ENCODE measurements around the gene GCNT1. TPM values are rescaled to one million over a fixed set of nuclear protein-coding genes. Genes with fewer than 3 reads are reported as not detected.
A peak's percentile ranks its signal among the peaks of the same experiment; 100 is the strongest.

Gene GCNT1
- total and polyA plus RNA-seq, 2 of the 13 experiments (the other 11 are each of a cell fraction or from before 2014, with no cell fraction given): 0.55 to 1.7 TPM

DNA sequence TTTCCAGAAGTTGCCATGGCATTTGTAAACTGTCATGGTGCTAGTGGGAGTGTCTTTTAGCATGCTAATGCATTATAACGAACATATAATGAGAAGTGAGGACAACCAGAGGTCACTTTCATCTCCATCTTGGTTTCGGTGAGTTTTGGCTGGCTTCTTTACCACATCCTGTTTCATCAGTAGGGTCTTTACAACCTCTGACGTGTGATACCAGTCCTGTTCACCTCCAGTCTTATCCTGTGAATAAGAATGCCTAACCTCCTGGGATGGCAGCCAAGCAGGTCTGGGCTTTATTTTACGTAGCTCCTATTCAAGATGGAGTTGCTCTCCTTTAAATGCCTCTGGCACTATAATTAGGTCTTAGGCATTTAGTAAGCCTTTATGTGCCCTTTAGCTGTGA lies 44.3 kb upstream of the GCNT1 start (continued):
- no peak for TF ChIP-seq PHF21A (CRISPR knock-in tag; IDR thresholded peaks at IDR 0.05)
- TF ChIP-seq ZKSCAN8 (CRISPR knock-in tag; IDR thresholded peaks at IDR 0.05; ENCODE audit: borderline replicate concordance): no peak

DNA sequence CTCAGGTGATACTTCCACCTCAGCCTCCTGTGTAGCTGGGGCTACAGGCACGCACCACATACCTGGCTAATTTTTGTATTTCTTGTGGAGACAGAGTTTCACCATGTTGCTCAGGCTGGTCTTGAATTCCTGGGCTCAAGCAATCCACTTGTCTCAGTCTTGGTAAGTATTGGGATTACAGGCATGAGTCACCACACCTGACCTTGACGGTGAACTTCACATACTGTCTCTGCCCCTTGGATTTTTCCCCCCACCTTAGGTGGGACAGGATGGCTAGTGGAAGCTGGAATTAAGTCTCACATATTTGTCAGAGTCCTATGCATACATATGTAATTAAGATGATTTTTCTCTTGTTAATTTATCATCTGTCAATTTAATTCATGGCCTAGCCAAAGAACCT lies 43.8 kb upstream of the GCNT1 start:
- H3K9me3 ChIP-seq (ENCODE audit: low read length): no peaks in the 10 kb centered on the region
- DNase-seq (ENCODE audit: low spot score): no peak
- H3K27me3 ChIP-seq (ENCODE audit: control insufficient read depth in 1 of 2, insufficient read depth in 2 of 2, low read length in 2 of 2): no peaks in the 10 kb centered on the region
- in situ Hi-C loops (cut with HindIII; ENCODE audit: extremely low pct_ligation_motif_present, low pct_unique_long_range_greater_than_20kb) (no loop called here), intact Hi-C loops (cut with micrococcal nuclease; ENCODE audit: unreplicated experiment) (no loop called here)
- ChIA-PET CTCF (ENCODE audit: low intra/inter-chr PET ratio, low total read pairs) (no interaction called here), POLR2A (no interaction called here)
- H3K27ac ChIP-seq (ENCODE audit: extremely low read length, insufficient read depth, low read length): no peak overlapping the region
- no peaks in the 10 kb centered on the region for H4K20me1 ChIP-seq (ENCODE audit: insufficient read depth, low read length)
- no peak overlapping the region for H3K4me2 ChIP-seq (ENCODE audit: low read depth, low read length)
- FAIRE-seq: no peak
- peaks cover 42% of the 10 kb centered on the region for H3K4me1 ChIP-seq (ENCODE audit: insufficient read depth, low read length)
- H3K79me2 ChIP-seq (ENCODE audit: insufficient read depth, low read length): no peaks in the 10 kb centered on the region
- H3K4me3 ChIP-seq (replicated peaks in 1 of 3; ENCODE audit: insufficient read depth in 1 of 3, low read depth in 2 of 3, low read length in 3 of 3): no peak overlapping the region
- no peak for ATAC-seq
- no peak for TF ChIP-seq CHCHD3 (CRISPR knock-in tag; IDR thresholded peaks at IDR 0.05)
- TF ChIP-seq FOSL2 (CRISPR knock-in tag; IDR thresholded peaks at IDR 0.05): peak; percentile 60
- TF ChIP-seq RBAK (CRISPR knock-in tag; IDR thresholded peaks at IDR 0.05): no peak
- TF ChIP-seq, protein P1, sequence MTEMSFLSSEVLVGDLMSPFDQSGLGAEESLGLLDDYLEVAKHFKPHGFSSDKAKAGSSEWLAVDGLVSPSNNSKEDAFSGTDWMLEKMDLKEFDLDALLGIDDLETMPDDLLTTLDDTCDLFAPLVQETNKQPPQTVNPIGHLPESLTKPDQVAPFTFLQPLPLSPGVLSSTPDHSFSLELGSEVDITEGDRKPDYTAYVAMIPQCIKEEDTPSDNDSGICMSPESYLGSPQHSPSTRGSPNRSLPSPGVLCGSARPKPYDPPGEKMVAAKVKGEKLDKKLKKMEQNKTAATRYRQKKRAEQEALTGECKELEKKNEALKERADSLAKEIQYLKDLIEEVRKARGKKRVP (CRISPR knock-in tag; IDR thresholded peaks at IDR 0.05): no peak
- no peak for TF ChIP-seq FOXK1 (CRISPR knock-in tag; IDR thresholded peaks at IDR 0.05; ENCODE audit: borderline replicate concordance, low read depth)
- 54% methylated on average over 2 of the region's 2 CpGs for WGBS (ENCODE audit: low lambda C conversion rate)
- no peak overlapping the region for H2AFZ ChIP-seq (ENCODE audit: low read length)
- H3K9ac ChIP-seq (ENCODE audit: insufficient read depth, low read depth, low read length): no peak overlapping the region
- H3K36me3 ChIP-seq (replicated peaks in 1 of 2; ENCODE audit: control insufficient read depth in 1 of 2, insufficient read depth in 2 of 2, low read length in 2 of 2): no peaks in the 10 kb centered on the region
- no TSS peak for BruUV-seq (replicated peaks)

DNA sequence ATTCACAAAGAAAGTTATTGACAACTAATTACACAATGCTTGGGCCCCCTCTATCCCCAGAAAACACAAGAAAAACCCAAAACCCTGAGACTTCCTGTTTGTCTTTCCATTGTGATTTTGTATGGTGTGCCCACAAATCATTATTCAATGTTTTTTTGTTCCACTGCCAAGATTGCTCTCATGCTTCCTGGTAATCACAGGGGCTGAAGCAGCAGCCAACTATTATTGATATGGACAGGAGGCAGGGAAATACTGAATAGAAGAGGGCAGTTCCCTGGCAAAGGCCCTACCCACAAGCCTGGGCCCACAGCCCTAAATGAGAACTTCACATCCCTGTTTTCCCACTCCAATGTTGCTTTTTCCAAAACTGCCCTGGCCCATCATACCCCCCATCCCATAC lies 43.3 kb upstream of the GCNT1 start:
- Histone ChIP-seq H3K9me3 (ENCODE audit: low read length) (no peaks in the 10 kb centered on the region), H3K4me3 (replicated peaks in 1 of 3; ENCODE audit: insufficient read depth in 1 of 3, low read depth in 2 of 3, low read length in 3 of 3) (no peak overlapping the region), H3K36me3 (replicated peaks in 1 of 2; ENCODE audit: control insufficient read depth in 1 of 2, insufficient read depth in 2 of 2, low read length in 2 of 2) (no peaks in the 10 kb centered on the region), H3K9ac (ENCODE audit: insufficient read depth, low read depth, low read length) (no peak overlapping the region), H3K27me3 (ENCODE audit: control insufficient read depth in 1 of 2, insufficient read depth in 2 of 2, low read length in 2 of 2) (no peaks in the 10 kb centered on the region), H3K27ac (ENCODE audit: extremely low read length, insufficient read depth, low read length) (no peak overlapping the region), H2AFZ (ENCODE audit: low read length) (no peak overlapping the region), H4K20me1 (ENCODE audit: insufficient read depth, low read length) (no peaks in the 10 kb centered on the region), H3K79me2 (ENCODE audit: insufficient read depth, low read length) (no peaks in the 10 kb centered on the region), H3K4me1 (ENCODE audit: insufficient read depth, low read length) (peaks cover 48% of the 10 kb centered on the region), H3K4me2 (ENCODE audit: low read depth, low read length) (no peak overlapping the region)
- BruUV-seq (replicated peaks): no TSS peak
- FAIRE-seq (no peak), DNase-seq (ENCODE audit: low spot score) (no peak), ATAC-seq (no peak)
- in situ Hi-C loops (cut with HindIII; ENCODE audit: extremely low pct_ligation_motif_present, low pct_unique_long_range_greater_than_20kb) (no loop called here), intact Hi-C loops (cut with micrococcal nuclease; ENCODE audit: unreplicated experiment) (no loop called here)
- ChIA-PET POLR2A (no interaction called here), CTCF (ENCODE audit: low intra/inter-chr PET ratio, low total read pairs) (no interaction called here)
- TF ChIP-seq RELA (CRISPR knock-in tag; IDR thresholded peaks at IDR 0.05) (no peak), POGZ (CRISPR knock-in tag; IDR thresholded peaks at IDR 0.05) (no peak), HNF4A (CRISPR knock-in tag; IDR thresholded peaks at IDR 0.05) (no peak), HOXA7 (CRISPR knock-in tag; IDR thresholded peaks at IDR 0.05) (no peak), AGO2 (optimal IDR thresholded peaks at IDR 0.05; ENCODE audit: low read depth, low read length) (no peak)
- TF ChIP-seq, protein P2, sequence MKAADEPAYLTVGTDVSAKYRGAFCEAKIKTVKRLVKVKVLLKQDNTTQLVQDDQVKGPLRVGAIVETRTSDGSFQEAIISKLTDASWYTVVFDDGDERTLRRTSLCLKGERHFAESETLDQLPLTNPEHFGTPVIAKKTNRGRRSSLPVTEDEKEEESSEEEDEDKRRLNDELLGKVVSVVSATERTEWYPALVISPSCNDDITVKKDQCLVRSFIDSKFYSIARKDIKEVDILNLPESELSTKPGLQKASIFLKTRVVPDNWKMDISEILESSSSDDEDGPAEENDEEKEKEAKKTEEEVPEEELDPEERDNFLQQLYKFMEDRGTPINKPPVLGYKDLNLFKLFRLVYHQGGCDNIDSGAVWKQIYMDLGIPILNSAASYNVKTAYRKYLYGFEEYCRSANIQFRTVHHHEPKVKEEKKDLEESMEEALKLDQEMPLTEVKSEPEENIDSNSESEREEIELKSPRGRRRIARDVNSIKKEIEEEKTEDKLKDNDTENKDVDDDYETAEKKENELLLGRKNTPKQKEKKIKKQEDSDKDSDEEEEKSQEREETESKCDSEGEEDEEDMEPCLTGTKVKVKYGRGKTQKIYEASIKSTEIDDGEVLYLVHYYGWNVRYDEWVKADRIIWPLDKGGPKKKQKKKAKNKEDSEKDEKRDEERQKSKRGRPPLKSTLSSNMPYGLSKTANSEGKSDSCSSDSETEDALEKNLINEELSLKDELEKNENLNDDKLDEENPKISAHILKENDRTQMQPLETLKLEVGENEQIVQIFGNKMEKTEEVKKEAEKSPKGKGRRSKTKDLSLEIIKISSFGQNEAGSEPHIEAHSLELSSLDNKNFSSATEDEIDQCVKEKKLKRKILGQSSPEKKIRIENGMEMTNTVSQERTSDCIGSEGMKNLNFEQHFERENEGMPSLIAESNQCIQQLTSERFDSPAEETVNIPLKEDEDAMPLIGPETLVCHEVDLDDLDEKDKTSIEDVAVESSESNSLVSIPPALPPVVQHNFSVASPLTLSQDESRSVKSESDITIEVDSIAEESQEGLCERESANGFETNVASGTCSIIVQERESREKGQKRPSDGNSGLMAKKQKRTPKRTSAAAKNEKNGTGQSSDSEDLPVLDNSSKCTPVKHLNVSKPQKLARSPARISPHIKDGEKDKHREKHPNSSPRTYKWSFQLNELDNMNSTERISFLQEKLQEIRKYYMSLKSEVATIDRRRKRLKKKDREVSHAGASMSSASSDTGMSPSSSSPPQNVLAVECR (CRISPR knock-in tag; IDR thresholded peaks at IDR 0.05; ENCODE audit: borderline replicate concordance): no peak
